LNCAP (cell line): ENCODE data around the gene TUBB2B.

Experiments
- TF ChIP-seq, protein P1 (sequence below): fragments of 450-650 bp; IDR thresholded peaks from 2 replicates; pipeline ENCODE4 v1.5.1; 2017; ENCODE audit warnings: mild to moderate bottlenecking

Gene TUBB2B

DNA sequence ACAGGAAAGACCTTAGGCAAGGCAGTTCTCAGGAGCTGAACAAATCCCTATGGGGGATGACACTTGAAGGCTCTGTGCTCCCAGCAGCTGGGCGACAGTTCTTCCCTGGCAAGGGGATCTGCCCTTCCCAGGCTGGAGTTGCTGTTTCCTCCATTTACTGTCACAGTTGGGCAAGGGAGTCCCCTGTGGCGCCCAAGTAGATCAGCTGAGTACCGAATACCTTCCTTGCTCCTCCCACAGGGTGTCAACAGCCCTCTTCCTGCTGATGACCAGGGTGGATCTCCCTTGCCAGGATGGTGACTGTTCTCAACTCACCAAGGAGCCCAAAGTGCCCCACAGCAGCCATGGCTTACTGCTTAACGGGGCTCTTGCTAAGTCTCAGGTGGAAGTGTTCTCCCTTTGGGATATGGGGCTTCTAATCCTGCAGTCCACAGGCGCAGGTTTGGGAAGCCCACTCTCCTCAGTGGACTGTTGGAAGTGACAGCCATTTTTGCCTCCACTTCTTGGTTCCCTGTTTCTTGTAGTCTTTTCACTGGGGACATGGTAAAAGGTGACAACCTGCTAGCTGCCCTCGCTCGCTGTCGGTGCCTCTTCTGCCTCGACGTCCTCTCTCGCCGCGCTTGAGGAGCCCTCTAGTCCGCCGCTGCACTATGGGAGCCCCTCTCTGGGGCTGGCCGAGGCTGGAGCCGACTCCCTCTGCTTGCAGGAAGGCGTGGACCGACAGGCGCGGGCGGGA lies 25.6 kb upstream of the TUBB2B start:
- TF ChIP-seq, protein P1, sequence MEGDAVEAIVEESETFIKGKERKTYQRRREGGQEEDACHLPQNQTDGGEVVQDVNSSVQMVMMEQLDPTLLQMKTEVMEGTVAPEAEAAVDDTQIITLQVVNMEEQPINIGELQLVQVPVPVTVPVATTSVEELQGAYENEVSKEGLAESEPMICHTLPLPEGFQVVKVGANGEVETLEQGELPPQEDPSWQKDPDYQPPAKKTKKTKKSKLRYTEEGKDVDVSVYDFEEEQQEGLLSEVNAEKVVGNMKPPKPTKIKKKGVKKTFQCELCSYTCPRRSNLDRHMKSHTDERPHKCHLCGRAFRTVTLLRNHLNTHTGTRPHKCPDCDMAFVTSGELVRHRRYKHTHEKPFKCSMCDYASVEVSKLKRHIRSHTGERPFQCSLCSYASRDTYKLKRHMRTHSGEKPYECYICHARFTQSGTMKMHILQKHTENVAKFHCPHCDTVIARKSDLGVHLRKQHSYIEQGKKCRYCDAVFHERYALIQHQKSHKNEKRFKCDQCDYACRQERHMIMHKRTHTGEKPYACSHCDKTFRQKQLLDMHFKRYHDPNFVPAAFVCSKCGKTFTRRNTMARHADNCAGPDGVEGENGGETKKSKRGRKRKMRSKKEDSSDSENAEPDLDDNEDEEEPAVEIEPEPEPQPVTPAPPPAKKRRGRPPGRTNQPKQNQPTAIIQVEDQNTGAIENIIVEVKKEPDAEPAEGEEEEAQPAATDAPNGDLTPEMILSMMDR = no peak

GRCh38 chr6:3252369-3252768 lies 24.9 kb upstream of the TUBB2B start:
- TF ChIP-seq, protein P1 = no peak

GRCh38 chr6:3251462-3252314 lies 24.2 kb upstream of the TUBB2B start:
- TF ChIP-seq, protein P1 = peak; percentile 91

DNA sequence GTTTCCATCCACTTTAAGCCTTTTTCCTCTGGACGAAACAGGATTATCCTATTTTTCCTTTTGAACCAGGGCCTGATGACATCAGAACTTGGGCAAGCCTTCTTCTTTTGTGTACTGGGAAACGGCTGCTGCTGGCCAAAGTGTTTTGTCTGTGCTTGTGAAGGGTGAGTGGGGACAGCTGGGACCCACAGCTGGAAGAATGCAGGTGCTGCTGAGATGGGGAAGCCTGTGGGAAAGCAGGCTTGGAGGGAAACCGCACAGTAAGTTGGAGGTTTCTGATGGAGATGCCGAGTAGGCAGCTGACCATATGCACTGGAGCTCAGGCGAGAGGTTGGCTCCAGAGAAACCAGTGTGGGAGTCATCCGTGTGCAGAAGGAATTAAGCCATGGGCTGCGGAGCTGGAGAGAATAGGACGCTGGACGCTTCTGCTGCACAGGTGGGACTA lies 22.8 kb upstream of the TUBB2B start:
- TF ChIP-seq, protein P1 = no peak

GRCh38 chr6:3249821-3250220 lies 22.4 kb upstream of the TUBB2B start:
- TF ChIP-seq, protein P1 = no peak

DNA sequence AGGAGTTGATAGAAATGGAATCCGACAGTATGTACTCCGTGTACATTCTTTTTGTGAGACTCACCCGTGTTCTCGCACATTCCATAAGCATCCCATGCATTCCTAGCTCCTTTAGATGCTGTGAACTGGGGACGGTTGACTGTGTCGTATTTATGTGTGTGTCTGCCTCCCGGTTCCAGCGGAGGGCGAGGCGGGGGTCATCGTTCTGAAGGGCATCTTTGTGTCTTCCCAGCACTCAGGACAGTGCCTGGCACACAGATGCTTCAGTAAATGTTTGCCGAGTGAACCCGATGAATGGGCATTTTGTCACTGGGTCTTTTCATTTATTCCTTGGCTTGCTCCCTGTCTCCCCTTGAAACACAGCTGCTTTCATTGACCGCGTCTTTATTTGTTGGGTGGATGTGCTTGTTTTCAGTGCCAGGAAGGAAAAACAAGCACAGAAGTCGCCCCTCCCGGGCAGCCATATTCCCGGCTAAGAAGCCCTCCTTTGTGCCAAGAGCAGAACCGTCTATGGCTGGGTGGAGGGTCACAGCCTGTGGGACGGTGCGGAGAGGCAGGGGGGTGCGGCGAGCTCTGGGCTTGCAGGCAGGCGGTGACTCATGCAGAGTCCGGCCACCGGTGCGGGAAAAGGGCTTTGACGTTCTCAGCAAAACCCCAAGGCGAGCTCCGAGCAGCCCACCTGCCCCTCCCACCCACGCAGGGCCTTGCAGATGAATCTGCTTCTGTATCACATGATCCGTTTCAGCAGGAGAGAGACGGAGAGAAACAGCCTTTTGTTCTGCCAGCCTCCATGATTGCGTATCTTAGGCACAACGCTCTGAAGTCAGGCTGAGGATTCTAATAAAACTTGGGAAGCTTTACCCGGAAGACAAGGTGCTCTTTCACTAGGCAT lies 20.0 kb upstream of the TUBB2B start:
- TF ChIP-seq, protein P1 = no peak

- TF ChIP-seq, protein P1 = no peak
Measured at GRCh38 chr6:3245216-3245615, 17.8 kb upstream of the TUBB2B start.
